Fibroblast of pulmonary artery (primary cell): ENCODE data around the gene IL17B.
A peak's percentile ranks its signal among the peaks of the same experiment; 100 is the strongest.

Experiments
- DNase-seq: peaks from one replicate; pipeline ENCODE4 v3.0.0-alpha.2; 2010; ENCODE audit warnings: low read depth
- H3K4me3 ChIP-seq: replicated peaks from 2 replicates; pipeline ENCODE4 v1.5.1; 2011; ENCODE audit warnings: low read depth, mild to moderate bottlenecking, control low read depth, low read length, moderate library complexity
- TF ChIP-seq, protein P1 (sequence below): IDR thresholded peaks from 2 replicates; pipeline ENCODE4 v1.5.1; 2011; ENCODE audit warnings: mild to moderate bottlenecking, control low read depth, low read length, inconsistent platforms; ENCODE audit errors: missing control alignments

IL17B gene

DNA sequence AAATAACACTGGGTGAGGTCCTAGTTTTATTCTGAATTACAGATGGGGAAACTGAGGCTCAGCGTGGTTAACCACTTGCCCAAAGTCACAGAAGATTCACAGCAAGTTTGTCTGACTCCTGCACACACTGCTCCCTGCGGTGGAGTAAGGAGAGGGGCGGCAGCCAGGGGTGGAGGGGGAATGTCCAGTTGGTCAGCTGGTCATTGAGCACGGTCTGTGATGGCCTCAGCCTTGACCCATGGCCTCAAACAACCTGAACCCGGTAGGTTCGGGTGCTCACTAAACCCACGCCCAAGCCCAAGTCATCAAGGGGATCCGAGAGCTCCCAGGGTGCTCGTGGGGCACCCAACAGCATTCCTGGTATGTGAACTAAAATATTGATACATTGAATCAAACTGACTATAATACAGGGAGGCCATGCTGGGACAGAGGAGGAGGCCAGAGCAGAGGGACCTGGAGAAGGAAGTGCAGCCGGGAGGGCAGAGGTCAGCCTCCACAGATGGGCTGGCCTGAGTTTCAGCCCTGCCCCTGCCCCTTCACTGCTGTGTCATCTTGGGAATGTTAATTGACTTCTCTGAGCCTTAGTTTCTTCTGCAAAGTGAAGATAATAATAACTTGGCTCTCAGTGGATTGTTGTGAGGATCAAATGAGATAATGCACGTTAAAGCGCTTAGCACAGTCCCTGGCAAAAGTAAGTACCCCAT is 3.6 kb upstream of the IL17B start:
- TF ChIP-seq, protein P1, sequence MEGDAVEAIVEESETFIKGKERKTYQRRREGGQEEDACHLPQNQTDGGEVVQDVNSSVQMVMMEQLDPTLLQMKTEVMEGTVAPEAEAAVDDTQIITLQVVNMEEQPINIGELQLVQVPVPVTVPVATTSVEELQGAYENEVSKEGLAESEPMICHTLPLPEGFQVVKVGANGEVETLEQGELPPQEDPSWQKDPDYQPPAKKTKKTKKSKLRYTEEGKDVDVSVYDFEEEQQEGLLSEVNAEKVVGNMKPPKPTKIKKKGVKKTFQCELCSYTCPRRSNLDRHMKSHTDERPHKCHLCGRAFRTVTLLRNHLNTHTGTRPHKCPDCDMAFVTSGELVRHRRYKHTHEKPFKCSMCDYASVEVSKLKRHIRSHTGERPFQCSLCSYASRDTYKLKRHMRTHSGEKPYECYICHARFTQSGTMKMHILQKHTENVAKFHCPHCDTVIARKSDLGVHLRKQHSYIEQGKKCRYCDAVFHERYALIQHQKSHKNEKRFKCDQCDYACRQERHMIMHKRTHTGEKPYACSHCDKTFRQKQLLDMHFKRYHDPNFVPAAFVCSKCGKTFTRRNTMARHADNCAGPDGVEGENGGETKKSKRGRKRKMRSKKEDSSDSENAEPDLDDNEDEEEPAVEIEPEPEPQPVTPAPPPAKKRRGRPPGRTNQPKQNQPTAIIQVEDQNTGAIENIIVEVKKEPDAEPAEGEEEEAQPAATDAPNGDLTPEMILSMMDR = no peak
- DNase-seq = no peak
- no peak overlapping the region for H3K4me3 ChIP-seq

DNA sequence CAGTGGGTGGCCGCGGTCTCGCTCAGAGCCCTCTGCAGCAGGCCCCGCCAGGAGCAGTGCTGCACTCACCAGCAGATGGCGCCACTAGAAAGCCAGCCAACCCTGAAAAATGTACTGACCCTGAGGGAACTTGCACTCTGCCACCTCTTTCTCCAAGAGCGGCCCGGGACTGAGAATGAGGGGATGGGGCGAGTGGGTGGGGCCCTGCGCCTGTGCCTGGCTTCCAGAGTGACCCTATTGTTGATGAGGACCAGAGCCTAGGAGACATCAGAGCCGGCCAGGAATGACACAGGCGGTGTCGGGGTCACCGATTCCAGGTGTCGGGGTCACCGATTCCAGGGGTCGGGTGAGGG is 2.9 kb upstream of the IL17B start:
- TF ChIP-seq, protein P1 = peak; percentile 89
- H3K4me3 ChIP-seq = no peak overlapping the region
- peak; percentile 81 for DNase-seq

DNA sequence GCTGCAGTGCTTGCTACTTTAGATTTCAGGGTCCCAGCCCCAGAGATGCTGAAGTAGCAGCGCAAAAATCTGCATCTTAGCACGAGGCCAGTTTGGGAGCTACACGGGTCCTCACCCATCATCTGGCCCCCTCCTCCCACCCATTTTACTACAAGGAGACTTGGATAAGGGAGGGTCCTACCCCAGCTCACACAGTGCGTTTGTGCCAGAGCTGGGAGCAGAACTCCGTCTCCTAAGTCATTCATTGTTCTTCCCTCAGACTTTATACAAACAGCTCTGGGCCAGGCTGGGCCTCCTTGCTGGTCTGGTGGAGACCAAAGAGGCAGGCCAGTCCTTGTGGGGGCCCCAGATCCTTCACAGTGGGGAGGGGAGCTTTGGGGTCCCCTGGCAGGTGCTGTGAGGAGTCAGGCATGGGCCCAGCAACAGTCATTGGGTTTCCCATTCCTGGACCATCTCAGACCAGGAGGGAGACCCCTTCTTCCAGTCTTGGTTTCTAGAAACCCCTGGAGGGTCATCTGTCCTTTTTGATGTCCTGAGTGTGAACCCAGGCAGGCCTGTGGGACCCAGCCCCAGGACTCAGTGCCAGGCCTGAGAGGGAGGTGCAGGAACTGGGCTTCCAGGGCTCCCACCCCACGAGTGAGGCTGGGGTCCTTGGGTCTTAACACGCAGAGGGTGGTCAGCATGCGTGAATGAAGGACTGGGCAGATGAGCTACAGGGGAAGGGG is 2.3 kb upstream of the IL17B start:
- no peak for DNase-seq
- TF ChIP-seq, protein P1 = no peak
- no peak overlapping the region for H3K4me3 ChIP-seq

DNA sequence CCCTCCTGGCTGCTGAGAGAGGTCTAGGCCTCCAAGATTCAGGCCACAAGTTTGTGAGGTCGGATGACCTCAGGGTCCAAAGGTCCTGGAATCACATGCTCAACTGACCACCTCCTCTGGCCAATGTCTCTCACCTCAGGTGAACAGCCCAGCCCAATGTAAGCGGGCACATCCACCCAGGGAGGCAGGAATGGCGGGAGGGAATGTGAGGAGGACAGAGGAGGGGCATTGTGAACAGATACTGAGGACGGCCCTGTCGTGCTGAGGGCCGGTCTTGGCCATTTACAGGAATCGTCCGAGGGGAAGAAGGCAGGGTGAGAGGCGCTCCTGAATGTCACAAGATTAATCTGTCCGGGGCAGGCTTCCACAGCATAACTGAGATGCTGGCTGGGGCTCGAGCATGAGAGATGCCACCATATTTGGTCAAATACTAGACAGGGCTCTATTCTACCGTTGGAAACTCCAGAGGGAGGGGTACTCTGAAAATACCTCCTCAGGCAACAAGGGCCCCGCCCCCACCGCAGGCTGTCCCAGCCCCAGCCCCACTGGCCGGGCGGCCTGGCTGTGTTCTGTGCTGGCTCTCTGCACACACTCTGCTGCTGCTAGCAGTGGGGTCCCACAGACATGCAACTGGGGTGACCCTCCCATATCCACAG is 1.5 kb upstream of the IL17B start:
- DNase-seq = no peak
- TF ChIP-seq, protein P1 = no peak
- H3K4me3 ChIP-seq = no peak overlapping the region

DNA sequence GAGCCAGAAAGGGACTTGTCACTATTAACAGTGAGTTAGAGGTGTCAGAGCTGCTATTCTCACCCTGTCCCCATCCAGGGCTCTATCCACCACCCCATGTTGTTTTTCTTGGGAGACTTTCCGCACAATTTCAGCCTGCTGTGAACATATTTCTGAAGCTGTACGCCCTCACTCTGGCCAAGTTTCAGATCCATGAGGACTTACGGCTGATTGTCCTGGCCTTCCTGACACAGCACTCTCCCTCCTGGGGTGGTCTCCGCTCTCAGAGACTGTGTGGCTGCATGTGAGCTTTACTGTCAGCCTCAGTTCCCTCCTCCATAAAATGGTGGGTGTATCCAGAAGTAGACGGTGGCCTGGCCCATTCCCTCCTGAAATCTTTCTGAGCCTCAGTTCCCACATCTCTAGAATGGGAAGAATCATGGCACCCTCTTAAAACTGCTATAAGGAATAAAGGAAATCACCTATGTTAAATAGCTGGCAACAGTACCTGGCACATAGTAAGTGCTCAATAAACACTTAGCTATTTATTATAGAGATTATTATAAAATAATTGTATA is 804 bp upstream of the IL17B start:
- no peak for DNase-seq
- H3K4me3 ChIP-seq = no peak overlapping the region
- TF ChIP-seq, protein P1 = no peak

DNA sequence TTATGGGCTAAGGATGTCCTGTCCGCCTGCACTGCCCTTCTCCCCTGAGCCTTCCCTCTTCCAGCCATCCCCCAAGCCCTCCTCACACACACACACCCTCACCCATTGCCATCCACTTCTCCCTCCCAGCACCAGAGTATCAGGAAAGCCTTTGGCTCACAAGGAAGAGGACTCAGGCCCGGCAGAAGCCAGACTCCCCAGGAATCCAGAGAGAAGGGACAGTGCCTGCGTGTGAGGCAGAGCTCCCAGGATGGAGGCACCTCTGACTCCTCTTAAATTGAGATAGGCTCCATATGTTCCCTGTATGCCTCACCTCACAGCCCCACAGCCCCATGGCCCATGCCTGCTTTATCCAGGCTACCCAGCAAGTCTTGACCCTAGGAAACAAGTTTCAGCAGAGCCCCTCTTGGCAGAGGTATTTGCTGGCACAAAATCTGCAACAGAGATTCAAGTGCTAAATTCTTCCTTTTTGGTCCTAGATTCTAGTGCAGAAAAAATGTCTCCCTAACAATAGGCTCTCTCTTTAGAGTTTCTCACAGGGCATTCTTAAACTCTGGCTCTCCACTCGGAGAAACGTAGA is 761 bp downstream of the IL17B start:
- DNase-seq = no peak
- TF ChIP-seq, protein P1 = no peak
- H3K4me3 ChIP-seq = no peak overlapping the region
